Ovary (tissue), 9 donors: Measurements from ENCODE around the gene PPCDC. TPM values are rescaled to one million over a fixed set of nuclear protein-coding genes. Genes with fewer than 3 reads are reported as not detected.

Source experiments
- DNase-seq, 5 donors: peaks; one replicate each; pipeline ENCODE4 v3.0.0-alpha.2; 2019 to 2020
- H3K27ac ChIP-seq, 2 donors: fragments of 200-600 bp; one replicate each; pipeline versions ENCODE4 v1.5.1 to v1.8.0; 2019 to 2022
- H3K27me3 ChIP-seq: fragments of 200-600 bp; one replicate; pipeline ENCODE4 v1.8.0; 2022
- H3K36me3 ChIP-seq: fragments of 200-600 bp; sonication (generic); one replicate; pipeline ENCODE4 v1.5.1; 2019
- H3K4me1 ChIP-seq: one replicate; pipeline ENCODE4 v1.8.1; 2013; ENCODE audit warnings: mild to moderate bottlenecking, moderate library complexity; ENCODE audit not compliant: insufficient read depth
- H3K4me3 ChIP-seq: fragments of 200-600 bp; sonication (generic); one replicate; pipeline ENCODE4 v1.5.1; 2017
- H3K9me3 ChIP-seq, 2 donors: fragments of 200-600 bp in 1 of 2; sonication (generic) in 1 of 2; one replicate each; pipeline versions ENCODE4 v1.5.1 to v1.8.1; 2013 to 2019; ENCODE audit warnings: mild to moderate bottlenecking in 1 of 2, moderate library complexity in 1 of 2
- EP300 ChIP-seq: sonication (generic); formaldehyde crosslinking; IDR thresholded peaks from one replicate; pipeline ENCODE4 v1.6.1; 2017; ENCODE audit warnings: antibody characterized with exemption
- POLR2A ChIP-seq: fragments of 450-650 bp; IDR thresholded peaks from one replicate; pipeline ENCODE4 v1.6.1; 2017; ENCODE audit warnings: antibody characterized with exemption, mild to moderate bottlenecking, moderate library complexity
- WGBS, 3 donors: extraction: QIAGEN DNeasy Blood & Tissue Kit in 1 of 3; methylation state at CpG; one replicate each; pipeline versions ENCODE4 v1.1.5 to v1.1.7; 2013 to 2017; 5-methylcytosine and 5-hydroxymethylcytosine counted together
- intact Hi-C, 4 donors: fragments of 100-400 bp; cut with DNase I; formaldehyde crosslinking; loops; one replicate each; pipeline versions ENCODE4 v1.11.0 to v1.15.1; 2022 to 2023
- polyA plus RNA-seq, 2 donors: library from polyadenylated mRNA; stranded (reverse); fragments of 200-250 nt in 1 of 2; fragments of 350-450 nt in 1 of 2; fragmentation: Illumina TruSeq in 1 of 2; extraction: RNeasy Lipid Tissue Mini Kit (QIAGEN cat#74804) in 1 of 2; gene quantifications; one replicate each; pipeline ENCODE4 v1.2.3, GENCODE V29; 2013 to 2014
- total RNA-seq, 7 donors: library from RNA; depleted of rRNA in 2 of 7; stranded (reverse); fragments of >200 nt in 2 of 7; fragmentation: NEBNext Ultra II Directional in 3 of 7; extraction: Animal tissue kit (Norgen Biotek cat#: 25700) in 3 of 7; gene quantifications; one replicate each; pipeline versions ENCODE4 v1.1.0 to v1.2.4, GENCODE V29; 2016 to 2023
- TF ChIP-seq, protein P1 (sequence below), 3 donors: fragments of 450-650 bp in 2 of 3; fragments of 200-600 bp in 1 of 3; IDR thresholded peaks; one replicate each; pipeline versions ENCODE4 v1.5.1 to v1.8.0; 2016 to 2022; ENCODE audit warnings: antibody characterized with exemption in 3 of 3, mild to moderate bottlenecking in 1 of 3
- donor health status: DM: no; HTN: no; CAD: no; lungs with moderate emphysema.
- donor health status: DM: no; HTN: no; CAD: no.
- donor health status: Bipolar disorder and iron deficiency.
- donor health status: DM: yes; HTN: yes; CAD: no.
- donor health status: DM: no; HTN: no; CAD: no.
- donor health status: DM: yes; HTN: yes; CAD: no.

PPCDC gene
- total and polyA plus RNA-seq, 9 donors = 4.0 to 20.6 (median 9.7) TPM

DNA sequence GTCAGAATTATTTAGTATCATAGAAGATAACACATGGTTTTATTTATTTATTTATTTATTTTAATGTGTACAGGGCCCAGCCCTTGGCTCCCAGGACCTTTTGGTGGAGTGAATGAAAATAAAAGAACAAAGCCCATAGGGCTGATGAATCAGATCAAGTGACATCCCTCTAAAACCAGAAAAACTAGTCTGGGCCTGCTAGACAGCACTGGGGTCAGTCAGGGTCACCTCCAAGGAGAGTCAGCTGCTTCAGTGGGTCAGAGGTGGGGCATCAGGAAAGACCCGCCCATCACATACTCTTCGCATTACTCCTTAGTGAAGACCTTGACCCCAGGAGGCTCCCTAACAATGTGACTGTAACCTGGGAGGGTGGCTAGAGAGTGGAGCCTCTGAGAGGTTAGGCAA lies 12.8 kb downstream of the PPCDC start:
- Histone ChIP-seq H3K4me1 (no peaks in the 10 kb centered on the region), H3K4me3 (no peak overlapping the region), H3K36me3 (no peaks in the 10 kb centered on the region), H3K27ac (no peak overlapping the region), H3K27me3 (no peaks in the 10 kb centered on the region), H3K9me3 (no peaks in the 10 kb centered on the region)
- 77 to 92% (median 83%) methylated on average over 2 of the region's 2 CpGs for WGBS, 3 donors
- TF ChIP-seq POLR2A (no peak), EP300 (no peak)
- TF ChIP-seq, protein P1, sequence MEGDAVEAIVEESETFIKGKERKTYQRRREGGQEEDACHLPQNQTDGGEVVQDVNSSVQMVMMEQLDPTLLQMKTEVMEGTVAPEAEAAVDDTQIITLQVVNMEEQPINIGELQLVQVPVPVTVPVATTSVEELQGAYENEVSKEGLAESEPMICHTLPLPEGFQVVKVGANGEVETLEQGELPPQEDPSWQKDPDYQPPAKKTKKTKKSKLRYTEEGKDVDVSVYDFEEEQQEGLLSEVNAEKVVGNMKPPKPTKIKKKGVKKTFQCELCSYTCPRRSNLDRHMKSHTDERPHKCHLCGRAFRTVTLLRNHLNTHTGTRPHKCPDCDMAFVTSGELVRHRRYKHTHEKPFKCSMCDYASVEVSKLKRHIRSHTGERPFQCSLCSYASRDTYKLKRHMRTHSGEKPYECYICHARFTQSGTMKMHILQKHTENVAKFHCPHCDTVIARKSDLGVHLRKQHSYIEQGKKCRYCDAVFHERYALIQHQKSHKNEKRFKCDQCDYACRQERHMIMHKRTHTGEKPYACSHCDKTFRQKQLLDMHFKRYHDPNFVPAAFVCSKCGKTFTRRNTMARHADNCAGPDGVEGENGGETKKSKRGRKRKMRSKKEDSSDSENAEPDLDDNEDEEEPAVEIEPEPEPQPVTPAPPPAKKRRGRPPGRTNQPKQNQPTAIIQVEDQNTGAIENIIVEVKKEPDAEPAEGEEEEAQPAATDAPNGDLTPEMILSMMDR (IDR thresholded peaks at IDR 0.05) = no peak
- DNase-seq = no peak
- intact Hi-C loops = no loop called here

DNA sequence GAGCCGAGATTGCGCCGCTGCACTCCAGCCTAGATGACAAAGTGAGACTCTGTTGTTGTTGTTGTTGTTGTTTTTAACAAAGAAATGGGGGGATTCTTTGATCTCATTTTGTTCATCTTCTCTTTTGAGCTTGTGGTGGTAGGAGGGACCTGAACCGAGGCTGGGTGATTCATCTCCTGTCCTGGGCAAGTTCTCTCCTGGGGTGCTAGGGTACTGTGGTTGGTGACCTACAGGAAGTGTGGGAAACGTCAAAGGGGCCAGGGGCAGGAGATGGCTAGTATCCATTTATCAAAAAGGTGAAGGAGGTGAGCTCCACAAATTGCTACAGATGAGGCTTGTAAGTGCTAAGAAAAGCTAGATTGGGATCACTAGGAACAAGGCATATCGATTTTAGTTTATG lies 14.3 kb downstream of the PPCDC start:
- Histone ChIP-seq H3K4me3 (no peak overlapping the region), H3K36me3 (no peaks in the 10 kb centered on the region), H3K9me3 (no peaks in the 10 kb centered on the region), H3K27me3 (no peaks in the 10 kb centered on the region), H3K27ac (no peak overlapping the region), H3K4me1 (peaks cover under 1% of the 10 kb centered on the region)
- intact Hi-C loops = no loop called here
- WGBS, 3 donors = 85 to 89% (median 86%) methylated on average over 6 of the region's 6 CpGs
- no peak for DNase-seq
- TF ChIP-seq, protein P1 (IDR thresholded peaks at IDR 0.05) = no peak
- TF ChIP-seq EP300 (no peak), POLR2A (no peak)

DNA sequence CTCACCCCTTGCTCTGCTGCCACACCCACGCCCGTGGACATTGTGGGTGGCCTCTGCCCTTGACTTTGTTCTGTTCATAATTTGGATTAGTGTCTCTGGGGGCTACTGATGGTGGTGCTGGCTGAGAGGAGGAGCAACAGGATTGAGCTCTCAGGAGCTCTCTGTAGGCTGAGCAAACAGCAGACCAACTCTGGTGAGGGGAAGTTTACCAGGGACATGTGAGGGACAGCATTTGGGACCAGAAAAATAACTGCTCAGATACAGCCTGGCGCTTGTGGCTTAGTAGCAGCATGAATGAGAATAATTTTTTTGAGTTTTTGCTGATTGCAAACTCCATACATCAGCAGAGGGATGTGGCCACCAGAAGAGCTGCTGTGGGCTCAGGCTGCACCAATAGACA lies 14.8 kb downstream of the PPCDC start:
- Histone ChIP-seq H3K36me3 (no peaks in the 10 kb centered on the region), H3K27ac (no peak overlapping the region), H3K9me3 (no peaks in the 10 kb centered on the region), H3K27me3 (no peaks in the 10 kb centered on the region), H3K4me3 (no peak overlapping the region), H3K4me1 (peaks cover 6% of the 10 kb centered on the region)
- TF ChIP-seq, protein P1 (IDR thresholded peaks at IDR 0.05) = no peak
- TF ChIP-seq POLR2A = no peak
- no peak for TF ChIP-seq EP300
- intact Hi-C loops = no loop called here
- no peak for DNase-seq
- WGBS, 3 donors = 62 to 74% (median 69%) methylated on average over 3 of the region's 3 CpGs

DNA sequence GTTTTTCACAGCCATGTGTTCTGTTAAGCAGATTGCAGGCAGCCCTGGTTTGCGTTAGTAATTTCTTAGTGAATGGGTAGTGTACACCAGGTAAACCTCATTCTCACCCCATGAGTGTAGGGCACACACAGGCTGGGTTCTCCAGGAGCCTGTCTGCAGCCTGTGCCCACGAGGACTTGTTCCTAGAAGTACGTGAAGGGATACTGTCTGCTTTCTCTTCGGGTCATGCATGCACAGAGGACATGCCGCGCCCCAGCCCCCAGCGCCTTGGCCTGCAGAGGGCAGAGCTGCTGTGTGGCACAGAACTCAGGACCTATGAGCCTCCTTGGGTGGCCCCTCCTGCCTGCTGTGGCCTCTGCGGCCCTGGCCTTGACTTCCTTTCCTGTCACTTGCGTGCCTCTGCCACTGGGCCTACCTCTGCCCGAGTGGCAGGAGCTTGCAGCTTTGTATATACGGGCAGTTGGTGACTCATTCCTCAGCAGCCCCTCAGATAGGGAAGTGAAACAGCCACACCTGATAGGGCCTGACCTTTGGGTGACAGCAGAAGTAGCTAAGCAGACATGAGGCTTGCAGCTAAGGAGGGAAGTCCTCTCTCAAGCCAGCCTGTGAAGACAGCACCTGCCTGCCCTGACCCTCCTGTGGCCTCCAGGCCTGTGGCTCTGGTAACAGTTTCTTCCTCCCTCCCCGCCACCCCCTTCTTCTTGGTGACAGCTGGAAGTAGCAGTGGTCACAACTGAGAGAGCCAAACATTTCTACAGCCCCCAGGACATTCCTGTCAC lies 19.5 kb downstream of the PPCDC start:
- no peaks in the 10 kb centered on the region for H3K36me3 ChIP-seq
- intact Hi-C loops = loop anchor here (2.0 to 5.0 kb wide), 3 partner anchors 159 to 162 kb away; partner anchors contain the start of gene C15orf39 (in 2 of the 4)
- TF ChIP-seq EP300 = no peak
- TF ChIP-seq, protein P1 (IDR thresholded peaks at IDR 0.05) = peak in 1 of 3 donors; percentile 21
- peak overlapping the region in 1 of 2 donors; percentile 90 for H3K27ac ChIP-seq
- DNase-seq = peak; percentile 54 to 72 (median 65)
- WGBS, 3 donors = 52 to 70% (median 65%) methylated on average over 12 of the region's 12 CpGs
- H3K9me3 ChIP-seq = no peaks in the 10 kb centered on the region
- peaks cover 25% of the 10 kb centered on the region for H3K4me1 ChIP-seq
- H3K4me3 ChIP-seq = no peak overlapping the region
- no peaks in the 10 kb centered on the region for H3K27me3 ChIP-seq
